Pancreas (tissue), 10 donors: ENCODE measurements around the gene FILIP1. TPM values are rescaled to one million over a fixed set of nuclear protein-coding genes. Genes with fewer than 3 reads are reported as not detected.

Experiments used
- ATAC-seq, 4 donors: fragments of 200-7000 bp; cut with Tn5 transposase; one replicate each; pipeline versions ENCODE4 v1.8.0 to v1.9.1; 2020; ENCODE audit warnings: mild to moderate bottlenecking in 4 of 4, moderate library complexity in 4 of 4
- DNase-seq, 6 donors: peaks; one replicate each; pipeline ENCODE4 v3.0.0-alpha.2; 2020
- FAIRE-seq: peaks from 2 replicates; lab custom pipeline; 2012; peaks lifted over from hg19 to GRCh38; lab: Jason Lieb, UNC
- H3K27ac ChIP-seq, 4 donors: fragments of 200-600 bp; sonication (generic); 1 replicate in 3 of 4; 2 replicates in 1 of 4; pipeline versions ENCODE4 v1.5.0 to v1.8.0; 2020
- H3K27me3 ChIP-seq, 4 donors: fragments of 200-600 bp; one replicate each; pipeline ENCODE4 v1.8.0; 2021
- H3K36me3 ChIP-seq, 3 donors: fragments of 200-600 bp; sonication (generic) in 1 of 3; one replicate each; pipeline versions ENCODE4 v1.5.0 to v1.8.0; 2020 to 2021
- H3K4me1 ChIP-seq, 3 donors: fragments of 200-600 bp; one replicate each; pipeline ENCODE4 v1.8.0; 2021
- H3K4me3 ChIP-seq, 4 donors: fragments of 200-600 bp; sonication (generic) in 2 of 4; one replicate each; pipeline versions ENCODE4 v1.5.0 to v1.8.0; 2020 to 2021
- H3K9me3 ChIP-seq, 4 donors: fragments of 200-600 bp; one replicate each; pipeline ENCODE4 v1.8.0; 2021
- CTCF ChIP-seq, 4 donors: fragments of 200-600 bp; sonication (generic) in 3 of 4; IDR thresholded peaks; one replicate each; pipeline versions ENCODE4 v1.5.0 to v1.8.0; 2021; ENCODE audit warnings: antibody characterized with exemption in 4 of 4
- WGBS, 2 donors: extraction: QIAGEN DNeasy Blood & Tissue Kit; methylation state at CpG; one replicate each; pipeline ENCODE4 v1.1.7; 2013; 5-methylcytosine and 5-hydroxymethylcytosine counted together
- intact Hi-C, 3 donors: fragments of 100-400 bp; cut with DNase I; formaldehyde crosslinking; loops; one replicate each; pipeline versions ENCODE4 v1.11.1 to v1.14.2; 2022
- polyA plus RNA-seq, 2 donors: library from polyadenylated mRNA; stranded (reverse); fragments of 200-250 nt; gene quantifications; one replicate each; pipeline ENCODE4 v1.2.3, GENCODE V29; 2013
- total RNA-seq, 6 donors: library from RNA; stranded (reverse); fragmentation: NEBNext Ultra II Directional in 4 of 6; extraction: Animal tissue kit (Norgen Biotek cat#: 25700) in 4 of 6; gene quantifications; one replicate each; pipeline versions ENCODE4 v1.2.1 to v1.2.4, GENCODE V29; 2021 to 2023
- donor health status: healthy with polysubstance abuse.
- donor health status: DM: no; HTN: no; CAD: no; lungs with moderate emphysema.
- donor health status: DM: no; HTN: no; CAD: no.
- donor health status: control.
- donor health status: control.
- donor health status: Bipolar disorder and iron deficiency.
- donor health status: DM: yes; HTN: yes; CAD: no.
- donor health status: DM: no; HTN: no; CAD: no.
- donor health status: DM: no; HTN: no; CAD: no.
- donor health status: DM: yes; HTN: yes; CAD: no.

Gene FILIP1
- total and polyA plus RNA-seq, 8 donors = 0.33 to 3.6 (median 1.5) TPM

GRCh38 chr6:75376347-75377024, 117.1 kb downstream of the FILIP1 start:
- Histone ChIP-seq H3K4me3 (no peak overlapping the region), H3K4me1 (no peaks in the 10 kb centered on the region), H3K27ac (no peak overlapping the region), H3K27me3 (peaks cover 0 to 3% (median 0%) of the 10 kb centered on the region in 4 donors), H3K36me3 (no peaks in the 10 kb centered on the region), H3K9me3 (no peaks in the 10 kb centered on the region)
- 56 to 63% methylated on average over 2 of the region's 2 CpGs for WGBS, 2 donors
- intact Hi-C loops = no loop called here
- DNase-seq (no peak), FAIRE-seq (no peak), ATAC-seq (no peak)
- TF ChIP-seq CTCF (IDR thresholded peaks at IDR 0.05) = no peak

- Histone ChIP-seq H3K27ac (no peak overlapping the region), H3K4me3 (no peak overlapping the region), H3K9me3 (no peaks in the 10 kb centered on the region), H3K36me3 (no peaks in the 10 kb centered on the region), H3K4me1 (no peaks in the 10 kb centered on the region), H3K27me3 (no peaks in the 10 kb centered on the region)
- FAIRE-seq = no peak
- TF ChIP-seq CTCF (IDR thresholded peaks at IDR 0.05) = no peak
- DNase-seq = no peak
- intact Hi-C loops = no loop called here
- 83 to 87% methylated on average over 5 of the region's 5 CpGs for WGBS, 2 donors
- ATAC-seq = no peak
These were observed 118.6 kb downstream of the FILIP1 start for GRCh38 chr6:75374961-75375400.

DNA sequence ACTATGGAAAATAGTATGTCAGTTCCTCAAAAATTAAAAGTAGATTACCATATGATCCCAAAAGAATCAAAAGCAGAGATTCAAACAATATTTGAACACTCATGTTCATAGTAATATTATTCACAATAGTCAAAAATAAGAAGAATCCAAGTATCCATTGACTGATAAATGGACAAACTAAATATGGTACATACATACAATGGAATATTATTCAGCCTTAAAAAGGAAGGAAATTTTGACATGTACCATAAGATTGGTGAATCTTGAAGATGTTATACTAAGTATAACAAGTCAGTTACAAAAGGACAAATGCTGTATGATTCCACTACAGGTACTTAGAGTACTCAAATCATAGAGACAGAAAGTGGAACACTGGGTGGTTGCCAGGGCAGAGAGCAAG, 120.7 kb downstream of the FILIP1 start:
- Histone ChIP-seq H3K36me3 (no peaks in the 10 kb centered on the region), H3K4me3 (no peak overlapping the region), H3K27ac (no peak overlapping the region), H3K9me3 (no peaks in the 10 kb centered on the region), H3K27me3 (no peaks in the 10 kb centered on the region), H3K4me1 (no peaks in the 10 kb centered on the region)
- ATAC-seq (no peak), FAIRE-seq (no peak), DNase-seq (no peak)
- intact Hi-C loops = no loop called here
- TF ChIP-seq CTCF (IDR thresholded peaks at IDR 0.05) = no peak

- 84 to 87% methylated on average over 2 of the region's 2 CpGs for WGBS, 2 donors
- TF ChIP-seq CTCF (IDR thresholded peaks at IDR 0.05) = no peak
- DNase-seq (no peak), ATAC-seq (no peak), FAIRE-seq (no peak)
- Histone ChIP-seq H3K36me3 (no peaks in the 10 kb centered on the region), H3K4me1 (no peaks in the 10 kb centered on the region), H3K9me3 (no peaks in the 10 kb centered on the region), H3K27me3 (no peaks in the 10 kb centered on the region), H3K4me3 (no peak overlapping the region), H3K27ac (no peak overlapping the region)
- intact Hi-C loops = no loop called here
These were observed 123.6 kb downstream of the FILIP1 start for GRCh38 chr6:75370011-75370410.

DNA sequence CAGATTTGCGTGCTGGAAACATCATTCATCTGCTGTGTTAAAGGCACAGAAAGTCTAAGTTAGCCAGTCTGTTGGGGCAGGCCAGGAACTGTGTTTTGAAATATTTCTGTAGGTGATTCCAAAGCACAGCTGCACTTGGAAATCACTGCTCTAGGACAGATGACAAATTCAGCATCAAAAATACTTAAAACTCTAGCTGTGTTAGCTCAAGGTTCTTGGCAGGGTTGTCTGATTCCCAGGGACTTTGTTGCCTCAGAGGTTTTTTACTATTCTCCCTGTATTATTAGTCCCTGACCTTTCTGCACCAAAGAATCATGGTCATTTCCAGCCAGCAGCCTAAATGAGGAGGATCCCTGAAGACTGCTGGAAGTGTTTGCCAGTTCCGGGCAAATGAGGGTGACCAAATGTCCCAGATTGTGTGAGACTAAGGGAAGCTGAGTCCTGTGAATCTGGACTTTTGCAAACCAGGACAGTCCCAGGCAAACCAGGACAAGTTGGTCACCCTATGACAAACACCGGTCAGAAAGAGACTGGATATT, 124.7 kb downstream of the FILIP1 start:
- no peaks in the 10 kb centered on the region for H3K27me3 ChIP-seq
- H3K4me3 ChIP-seq = no peak overlapping the region
- H3K4me1 ChIP-seq = no peaks in the 10 kb centered on the region
- FAIRE-seq = no peak
- H3K36me3 ChIP-seq = no peaks in the 10 kb centered on the region
- no peaks in the 10 kb centered on the region for H3K9me3 ChIP-seq
- 94% methylated on average over 3 of the region's 3 CpGs for WGBS, 2 donors
- intact Hi-C loops = loop anchor here in 1 of 3 donors (10.0 kb wide), 1 partner anchor 156 kb away; no protein-coding TSS in a partner anchor
- DNase-seq = no peak
- no peak overlapping the region for H3K27ac ChIP-seq
- ATAC-seq = peak in 1 of 4 donors; percentile 25
- no peak for TF ChIP-seq CTCF (IDR thresholded peaks at IDR 0.05)
